GM12801 (cell line): ENCODE data around the gene ATG13.

ENCODE experiments used
- TF ChIP-seq, protein P1 (sequence below): IDR thresholded peaks from one replicate; pipeline ENCODE4 v1.5.1; 2011; ENCODE audit warnings: control low read depth; ENCODE audit not compliant: insufficient read length; ENCODE audit errors: extremely low read depth

The ATG13 gene

DNA sequence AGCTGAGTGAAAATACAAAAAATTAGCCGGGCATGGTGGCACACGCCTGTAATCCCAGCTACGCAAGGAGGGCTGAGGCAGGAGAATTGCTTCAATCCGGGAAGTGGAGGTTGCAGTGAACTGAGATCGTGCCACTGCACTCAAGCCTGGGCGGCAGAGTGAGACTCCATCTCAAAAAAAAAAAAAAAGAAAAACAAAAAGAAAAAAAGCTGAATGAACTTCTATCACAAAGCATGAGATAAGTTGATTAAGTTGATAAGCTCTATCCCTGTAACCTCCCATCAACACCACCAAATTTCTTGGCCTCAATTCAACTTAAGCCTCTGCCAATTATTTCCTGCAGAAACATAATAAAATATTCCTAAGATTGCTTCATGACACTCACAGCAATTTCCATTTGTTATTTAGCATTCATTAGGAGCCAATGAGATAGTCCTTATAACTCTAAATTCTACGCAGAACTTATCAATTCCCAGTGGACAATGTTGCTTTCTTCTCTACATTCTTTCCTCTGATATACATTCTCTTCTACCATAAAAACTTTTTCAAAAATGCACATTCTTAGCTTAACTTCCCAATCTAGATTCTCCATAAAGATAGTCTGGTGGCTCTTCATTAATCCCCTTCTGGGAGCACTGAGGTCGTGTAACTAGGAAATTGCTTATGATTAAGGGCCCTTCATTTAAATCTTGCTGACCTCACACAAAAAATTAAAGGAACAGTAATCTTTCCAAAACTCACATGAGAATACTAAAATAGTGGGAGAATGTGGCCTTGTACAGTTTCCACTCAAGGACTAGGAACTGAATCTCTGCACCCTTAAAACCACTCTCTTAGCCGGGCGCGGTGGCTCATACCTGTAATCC, 26.4 kb upstream of the ATG13 start:
- TF ChIP-seq, protein P1, sequence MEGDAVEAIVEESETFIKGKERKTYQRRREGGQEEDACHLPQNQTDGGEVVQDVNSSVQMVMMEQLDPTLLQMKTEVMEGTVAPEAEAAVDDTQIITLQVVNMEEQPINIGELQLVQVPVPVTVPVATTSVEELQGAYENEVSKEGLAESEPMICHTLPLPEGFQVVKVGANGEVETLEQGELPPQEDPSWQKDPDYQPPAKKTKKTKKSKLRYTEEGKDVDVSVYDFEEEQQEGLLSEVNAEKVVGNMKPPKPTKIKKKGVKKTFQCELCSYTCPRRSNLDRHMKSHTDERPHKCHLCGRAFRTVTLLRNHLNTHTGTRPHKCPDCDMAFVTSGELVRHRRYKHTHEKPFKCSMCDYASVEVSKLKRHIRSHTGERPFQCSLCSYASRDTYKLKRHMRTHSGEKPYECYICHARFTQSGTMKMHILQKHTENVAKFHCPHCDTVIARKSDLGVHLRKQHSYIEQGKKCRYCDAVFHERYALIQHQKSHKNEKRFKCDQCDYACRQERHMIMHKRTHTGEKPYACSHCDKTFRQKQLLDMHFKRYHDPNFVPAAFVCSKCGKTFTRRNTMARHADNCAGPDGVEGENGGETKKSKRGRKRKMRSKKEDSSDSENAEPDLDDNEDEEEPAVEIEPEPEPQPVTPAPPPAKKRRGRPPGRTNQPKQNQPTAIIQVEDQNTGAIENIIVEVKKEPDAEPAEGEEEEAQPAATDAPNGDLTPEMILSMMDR: no peak

DNA sequence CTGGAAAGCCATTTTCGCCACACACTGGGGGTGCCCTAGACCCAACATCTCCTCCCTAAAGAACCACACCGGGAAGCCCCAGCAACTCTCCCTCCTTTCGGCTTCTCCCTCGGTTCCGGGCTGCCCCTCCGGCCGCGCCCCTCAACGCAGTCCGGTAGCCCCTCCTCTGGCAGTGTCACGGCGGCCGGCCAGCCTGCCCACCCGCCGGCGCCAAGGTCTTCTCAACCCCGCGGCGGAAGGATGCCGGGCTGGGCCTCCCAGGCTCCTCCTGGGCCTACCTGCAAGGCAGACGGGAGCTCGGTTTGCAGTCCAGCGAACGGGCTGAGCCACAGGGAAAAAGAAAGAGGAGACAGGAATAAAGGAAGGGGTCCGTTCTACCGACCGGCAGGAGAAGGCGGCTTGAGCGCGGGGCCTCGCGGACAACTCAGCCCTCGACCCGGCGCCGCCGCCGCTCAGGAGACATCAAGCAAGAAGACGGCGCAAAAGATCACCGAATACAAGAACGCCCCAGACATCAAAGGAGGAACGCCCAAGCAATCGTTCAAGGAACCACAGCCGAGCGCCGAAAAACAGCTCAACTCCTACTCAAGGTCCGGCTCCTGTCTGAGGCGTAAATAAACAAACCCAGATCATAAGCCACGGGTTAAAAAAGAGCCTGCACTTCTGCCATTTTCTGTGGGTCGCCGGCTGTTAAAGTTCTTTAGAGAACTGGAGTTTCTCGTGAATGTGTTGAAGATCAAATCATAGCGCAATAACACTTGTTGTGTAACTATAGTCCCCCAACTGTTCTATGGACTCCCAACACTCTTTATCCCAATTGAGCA, 23.6 kb upstream of the ATG13 start, which contains the start of gene AMBRA1:
AMBRA1 (minus strand) TSS at position 474 of the 824 bp plus-strand sequence. CDS start 45,643 bp downstream, outside the sequence.
- TF ChIP-seq, protein P1: no peak

- TF ChIP-seq, protein P1: no peak
Measured at GRCh38 chr11:46594374-46594700, 23.0 kb upstream of the ATG13 start.

- TF ChIP-seq, protein P1: no peak
Measured at GRCh38 chr11:46594785-46595184, 22.6 kb upstream of the ATG13 start.

DNA sequence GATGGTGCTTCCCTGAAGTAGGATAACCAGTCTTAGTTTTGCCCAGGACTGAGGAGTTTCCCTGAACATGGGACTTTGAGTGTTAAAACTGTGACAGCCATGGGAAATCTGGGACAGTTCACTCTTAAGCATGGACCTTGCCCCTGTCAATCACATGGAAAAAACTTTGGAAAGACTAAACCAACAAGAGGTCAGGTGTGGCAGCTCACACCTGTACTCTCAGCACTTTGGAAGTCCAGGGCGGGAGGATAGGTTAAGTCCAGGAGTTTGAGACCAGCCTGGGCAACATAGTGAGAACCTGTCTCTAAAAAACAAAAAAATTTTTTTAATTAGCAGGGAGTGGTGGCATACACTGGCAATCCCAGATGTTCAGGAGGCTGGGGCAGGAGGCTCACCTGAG, 20.2 kb upstream of the ATG13 start:
- TF ChIP-seq, protein P1: no peak

- TF ChIP-seq, protein P1: no peak
Measured at GRCh38 chr11:46597609-46598219, 19.6 kb upstream of the ATG13 start.
